ENCODE results near the gene TMPRSS11A. TPM values are rescaled to one million over a fixed set of nuclear protein-coding genes. Genes with fewer than 3 reads are reported as not detected.

Gene TMPRSS11A
- total RNA-seq, 1 donor from 2014 or later = 1.8 TPM

DNA sequence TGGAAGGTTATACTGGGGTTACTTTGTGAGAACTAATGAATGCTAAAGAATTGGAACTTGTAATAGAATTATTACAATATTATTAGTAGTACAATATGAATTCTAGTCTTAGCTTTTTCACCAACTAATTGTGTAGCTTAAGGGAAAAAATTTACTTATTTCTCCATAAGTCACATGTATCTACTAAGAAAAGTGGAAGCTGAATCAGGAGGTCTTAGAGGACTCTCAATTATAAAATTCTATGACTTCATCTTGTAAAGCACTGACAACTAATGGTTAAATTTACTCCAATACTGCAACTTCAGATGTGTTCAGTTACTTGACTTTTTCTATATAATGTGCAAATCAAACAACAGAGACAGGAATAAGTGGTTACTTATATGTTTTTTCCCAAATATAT is 78.6 kb downstream of the TMPRSS11A start:
- peaks cover under 1% of the 10 kb centered on the region for H3K9me3 Mint-ChIP-seq

DNA sequence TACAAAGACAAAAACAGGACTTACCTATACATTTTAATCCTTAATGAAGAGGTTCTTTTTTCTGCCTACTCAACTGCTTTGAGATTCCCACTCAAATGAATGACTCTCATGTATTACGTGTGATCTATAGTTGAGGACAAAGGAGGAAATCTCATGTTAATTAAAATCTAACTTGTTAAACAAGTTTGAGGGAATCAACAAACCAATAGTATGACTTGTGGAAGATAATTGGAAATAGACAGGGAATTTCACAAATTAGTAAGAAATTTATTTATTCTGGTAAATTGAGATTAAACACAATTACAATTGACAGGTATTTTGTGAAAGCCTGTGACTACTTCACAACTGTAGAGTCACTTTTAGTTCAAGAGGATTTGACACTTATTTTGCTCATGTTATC is 79.4 kb downstream of the TMPRSS11A start, which contains the start of gene TMPRSS11D:
Gene TMPRSS11D, minus strand, starts transcription at position 101 of the 400 bp plus-strand sequence. Its CDS starts 69 bp downstream, at position 32.
- Mint-ChIP-seq H3K36me3 (no peaks in the 10 kb centered on the region), H3K27me3 (ENCODE audit: low read depth) (no peaks in the 10 kb centered on the region), H3K27ac (no peak within 1 kb of the TSS)

More for the DNA sequence above, 78.6 kb downstream of the TMPRSS11A start:
- no peaks in the 10 kb centered on the region for H3K36me3 Mint-ChIP-seq
- H3K4me1 Mint-ChIP-seq = no peaks in the 10 kb centered on the region
- no peaks in the 10 kb centered on the region for H3K27me3 Mint-ChIP-seq (ENCODE audit: low read depth)
- DNase-seq (ENCODE audit: low spot score in 2 of 2, unreplicated experiment in 2 of 2) = no peak
- TF ChIP-seq, protein P1, sequence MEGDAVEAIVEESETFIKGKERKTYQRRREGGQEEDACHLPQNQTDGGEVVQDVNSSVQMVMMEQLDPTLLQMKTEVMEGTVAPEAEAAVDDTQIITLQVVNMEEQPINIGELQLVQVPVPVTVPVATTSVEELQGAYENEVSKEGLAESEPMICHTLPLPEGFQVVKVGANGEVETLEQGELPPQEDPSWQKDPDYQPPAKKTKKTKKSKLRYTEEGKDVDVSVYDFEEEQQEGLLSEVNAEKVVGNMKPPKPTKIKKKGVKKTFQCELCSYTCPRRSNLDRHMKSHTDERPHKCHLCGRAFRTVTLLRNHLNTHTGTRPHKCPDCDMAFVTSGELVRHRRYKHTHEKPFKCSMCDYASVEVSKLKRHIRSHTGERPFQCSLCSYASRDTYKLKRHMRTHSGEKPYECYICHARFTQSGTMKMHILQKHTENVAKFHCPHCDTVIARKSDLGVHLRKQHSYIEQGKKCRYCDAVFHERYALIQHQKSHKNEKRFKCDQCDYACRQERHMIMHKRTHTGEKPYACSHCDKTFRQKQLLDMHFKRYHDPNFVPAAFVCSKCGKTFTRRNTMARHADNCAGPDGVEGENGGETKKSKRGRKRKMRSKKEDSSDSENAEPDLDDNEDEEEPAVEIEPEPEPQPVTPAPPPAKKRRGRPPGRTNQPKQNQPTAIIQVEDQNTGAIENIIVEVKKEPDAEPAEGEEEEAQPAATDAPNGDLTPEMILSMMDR (IDR thresholded peaks at IDR 0.05; ENCODE audit: unreplicated experiment) = no peak
- H3K4me3 Mint-ChIP-seq = no peak overlapping the region
- H3K27ac Mint-ChIP-seq = no peak overlapping the region

DNA sequence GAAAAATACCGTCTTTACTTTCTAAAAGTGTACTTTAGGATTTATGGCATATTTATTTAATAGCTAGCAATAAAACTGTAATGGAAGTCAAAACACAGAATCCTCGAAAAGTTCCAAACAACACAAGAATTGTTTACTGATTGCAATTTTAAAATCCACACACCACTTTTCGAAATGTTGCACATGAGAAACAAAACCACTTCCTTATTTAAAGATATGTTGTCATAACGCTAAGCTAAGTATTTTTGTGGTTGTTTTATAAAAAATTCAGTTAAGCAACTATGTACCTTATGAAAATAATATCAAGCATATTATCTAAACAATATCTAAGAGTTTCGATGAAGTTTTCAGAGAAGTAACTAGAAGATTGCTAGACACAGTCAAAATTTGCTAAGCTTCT is 79.8 kb downstream of the TMPRSS11A start:
- no peaks in the 10 kb centered on the region for H3K27me3 Mint-ChIP-seq (ENCODE audit: low read depth)
- DNase-seq (ENCODE audit: low spot score in 2 of 2, unreplicated experiment in 2 of 2) = no peak
- H3K27ac Mint-ChIP-seq = no peak overlapping the region
- H3K9me3 Mint-ChIP-seq = peaks cover 3% of the 10 kb centered on the region
- H3K36me3 Mint-ChIP-seq = no peaks in the 10 kb centered on the region
- TF ChIP-seq, protein P1 (IDR thresholded peaks at IDR 0.05; ENCODE audit: unreplicated experiment) = no peak
- no peaks in the 10 kb centered on the region for H3K4me1 Mint-ChIP-seq
- no peak overlapping the region for H3K4me3 Mint-ChIP-seq

More for the DNA sequence above, 79.4 kb downstream of the TMPRSS11A start, which contains the start of gene TMPRSS11D:
- TF ChIP-seq, protein P1 (IDR thresholded peaks at IDR 0.05; ENCODE audit: unreplicated experiment) = no peak
- DNase-seq (ENCODE audit: low spot score in 2 of 2, unreplicated experiment in 2 of 2) = no peak
- Mint-ChIP-seq H3K9me3 (peaks cover 3% of the 10 kb centered on the region), H3K4me3 (no peak within 1 kb of the TSS), H3K4me1 (no peaks in the 10 kb centered on the region)

DNA sequence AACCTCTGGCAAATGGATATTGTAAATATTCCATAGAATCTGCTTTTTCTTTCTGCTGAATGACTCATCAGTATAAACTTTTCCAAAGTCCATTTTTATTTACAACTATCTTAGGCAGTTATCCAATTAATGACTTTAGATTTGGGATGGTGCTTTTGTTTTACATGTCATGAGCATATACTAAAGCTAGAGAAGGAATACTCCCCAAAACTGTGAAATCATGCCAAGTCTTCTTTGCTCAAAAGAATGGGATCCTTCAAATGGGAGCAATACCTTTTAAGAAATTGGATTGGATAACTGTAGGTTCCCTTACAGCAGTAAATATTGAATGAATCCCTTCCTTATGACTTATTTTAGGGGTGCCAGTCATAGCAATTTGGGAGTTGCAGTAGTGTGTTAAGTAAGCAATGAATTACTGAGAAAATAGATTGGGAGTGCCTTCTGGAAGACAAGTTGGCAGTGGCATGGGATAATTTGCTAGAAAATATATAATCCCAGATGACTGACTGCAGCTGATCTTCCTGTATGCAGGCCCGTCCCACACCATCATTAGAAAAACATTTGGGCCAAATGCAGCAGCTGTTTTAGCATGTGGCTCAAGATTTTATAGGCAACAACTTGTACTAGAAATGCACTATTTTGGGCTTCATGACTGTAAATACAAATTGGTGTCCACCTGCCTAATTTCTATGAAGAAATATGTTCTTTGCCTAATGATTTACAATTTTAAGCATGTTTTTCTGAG is 82.3 kb downstream of the TMPRSS11A start:
- no peaks in the 10 kb centered on the region for H3K4me1 Mint-ChIP-seq
- H3K27me3 Mint-ChIP-seq (ENCODE audit: low read depth) = no peaks in the 10 kb centered on the region
- H3K36me3 Mint-ChIP-seq = no peaks in the 10 kb centered on the region
- H3K4me3 Mint-ChIP-seq = no peak overlapping the region
- H3K27ac Mint-ChIP-seq = no peak overlapping the region
- peaks cover 3% of the 10 kb centered on the region for H3K9me3 Mint-ChIP-seq
- no peak for DNase-seq (ENCODE audit: low spot score in 2 of 2, unreplicated experiment in 2 of 2)
- TF ChIP-seq, protein P1 (IDR thresholded peaks at IDR 0.05; ENCODE audit: unreplicated experiment) = no peak

DNA sequence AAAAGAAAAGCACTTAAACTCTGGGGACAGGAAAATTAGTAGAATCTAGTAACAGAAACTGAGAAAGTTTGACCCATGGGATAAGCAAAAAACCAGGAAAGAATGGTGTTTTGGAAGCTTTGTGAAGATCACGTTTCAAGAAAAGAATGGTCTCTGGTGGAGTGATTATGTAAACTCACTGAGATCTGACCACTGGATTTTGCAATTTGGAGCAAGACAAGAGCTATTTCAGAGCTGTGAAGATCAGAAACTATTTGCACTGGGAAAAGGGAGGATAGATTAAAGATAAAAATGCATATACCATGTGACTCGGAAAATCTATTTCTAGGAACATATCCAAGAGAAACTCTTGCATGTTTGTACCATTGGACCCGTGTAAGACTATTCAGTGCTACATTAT is 83.8 kb downstream of the TMPRSS11A start:
- H3K27ac Mint-ChIP-seq = no peak overlapping the region
- TF ChIP-seq, protein P1 (IDR thresholded peaks at IDR 0.05; ENCODE audit: unreplicated experiment) = no peak
- no peaks in the 10 kb centered on the region for H3K27me3 Mint-ChIP-seq (ENCODE audit: low read depth)
- DNase-seq (ENCODE audit: low spot score in 2 of 2, unreplicated experiment in 2 of 2) = no peak
- peaks cover 3% of the 10 kb centered on the region for H3K9me3 Mint-ChIP-seq
- H3K36me3 Mint-ChIP-seq = no peaks in the 10 kb centered on the region
- peaks cover 8% of the 10 kb centered on the region for H3K4me1 Mint-ChIP-seq
- H3K4me3 Mint-ChIP-seq = no peak overlapping the region
